ENCODE data around the gene GRHL3.

GRHL3 gene

GRCh38 chr1:24297187-24297851, 21.8 kb upstream of the GRHL3 start:
- H2AFZ ChIP-seq (ENCODE audit: low read depth, low read length) = no peak overlapping the region
- H3K4me3 ChIP-seq (ENCODE audit: low read length) = no peak overlapping the region
- no peaks in the 10 kb centered on the region for H3K4me1 ChIP-seq (ENCODE audit: insufficient read depth, low read length)
- no peaks in the 10 kb centered on the region for H3K36me3 ChIP-seq (ENCODE audit: insufficient read depth, low read length)
- peaks cover 3% of the 10 kb centered on the region for H3K27me3 ChIP-seq (ENCODE audit: insufficient read depth, low read length)
- H3K9me3 ChIP-seq (ENCODE audit: low read length) = no peaks in the 10 kb centered on the region

- Histone ChIP-seq H3K36me3 (ENCODE audit: insufficient read depth, low read length) (no peaks in the 10 kb centered on the region), H3K4me1 (ENCODE audit: insufficient read depth, low read length) (no peaks in the 10 kb centered on the region), H3K9me3 (ENCODE audit: low read length) (no peaks in the 10 kb centered on the region), H3K4me3 (ENCODE audit: low read length) (no peak overlapping the region), H2AFZ (ENCODE audit: low read depth, low read length) (no peak overlapping the region), H3K27me3 (ENCODE audit: insufficient read depth, low read length) (peaks cover 3% of the 10 kb centered on the region)
Measured at GRCh38 chr1:24297852-24298232, 21.3 kb upstream of the GRHL3 start.

GRCh38 chr1:24298606-24299005, 20.6 kb upstream of the GRHL3 start:
- H3K36me3 ChIP-seq (ENCODE audit: insufficient read depth, low read length) = no peaks in the 10 kb centered on the region
- no peaks in the 10 kb centered on the region for H3K9me3 ChIP-seq (ENCODE audit: low read length)
- H2AFZ ChIP-seq (ENCODE audit: low read depth, low read length) = no peak overlapping the region
- peaks cover 3% of the 10 kb centered on the region for H3K27me3 ChIP-seq (ENCODE audit: insufficient read depth, low read length)
- H3K4me3 ChIP-seq (ENCODE audit: low read length) = no peak overlapping the region
- H3K4me1 ChIP-seq (ENCODE audit: insufficient read depth, low read length) = no peaks in the 10 kb centered on the region

- H2AFZ ChIP-seq (ENCODE audit: low read depth, low read length) = no peak overlapping the region
- H3K27me3 ChIP-seq (ENCODE audit: insufficient read depth, low read length) = peaks cover 3% of the 10 kb centered on the region
- no peaks in the 10 kb centered on the region for H3K4me1 ChIP-seq (ENCODE audit: insufficient read depth, low read length)
- no peaks in the 10 kb centered on the region for H3K36me3 ChIP-seq (ENCODE audit: insufficient read depth, low read length)
- H3K4me3 ChIP-seq (ENCODE audit: low read length) = no peak overlapping the region
- H3K9me3 ChIP-seq (ENCODE audit: low read length) = no peaks in the 10 kb centered on the region
Measured at GRCh38 chr1:24299901-24300300, 19.3 kb upstream of the GRHL3 start.

GRCh38 chr1:24300971-24301784, 18.0 kb upstream of the GRHL3 start:
- no peak overlapping the region for H2AFZ ChIP-seq (ENCODE audit: low read depth, low read length)

GRCh38 chr1:24301785-24302175, 17.4 kb upstream of the GRHL3 start:
- Histone ChIP-seq H3K27me3 (ENCODE audit: insufficient read depth, low read length) (no peaks in the 10 kb centered on the region), H3K36me3 (ENCODE audit: insufficient read depth, low read length) (no peaks in the 10 kb centered on the region), H3K4me3 (ENCODE audit: low read length) (no peak overlapping the region), H3K9me3 (ENCODE audit: low read length) (no peaks in the 10 kb centered on the region), H3K4me1 (ENCODE audit: insufficient read depth, low read length) (no peaks in the 10 kb centered on the region), H2AFZ (ENCODE audit: low read depth, low read length) (no peak overlapping the region)

More at GRCh38 chr1:24300971-24301784, 18.0 kb upstream of the GRHL3 start:
- H3K9me3 ChIP-seq (ENCODE audit: low read length) = no peaks in the 10 kb centered on the region
- no peaks in the 10 kb centered on the region for H3K4me1 ChIP-seq (ENCODE audit: insufficient read depth, low read length)
- H3K4me3 ChIP-seq (ENCODE audit: low read length) = no peak overlapping the region
- H3K36me3 ChIP-seq (ENCODE audit: insufficient read depth, low read length) = no peaks in the 10 kb centered on the region
- H3K27me3 ChIP-seq (ENCODE audit: insufficient read depth, low read length) = no peaks in the 10 kb centered on the region

GRCh38 chr1:24302209-24302611, 16.9 kb upstream of the GRHL3 start:
- Histone ChIP-seq H3K36me3 (ENCODE audit: insufficient read depth, low read length) (no peaks in the 10 kb centered on the region), H3K9me3 (ENCODE audit: low read length) (no peaks in the 10 kb centered on the region), H3K4me3 (ENCODE audit: low read length) (no peak overlapping the region), H3K27me3 (ENCODE audit: insufficient read depth, low read length) (no peaks in the 10 kb centered on the region), H3K4me1 (ENCODE audit: insufficient read depth, low read length) (no peaks in the 10 kb centered on the region), H2AFZ (ENCODE audit: low read depth, low read length) (no peak overlapping the region)

GRCh38 chr1:24303600-24303999, 15.6 kb upstream of the GRHL3 start:
- no peaks in the 10 kb centered on the region for H3K4me1 ChIP-seq (ENCODE audit: insufficient read depth, low read length)
- no peaks in the 10 kb centered on the region for H3K9me3 ChIP-seq (ENCODE audit: low read length)
- H3K36me3 ChIP-seq (ENCODE audit: insufficient read depth, low read length) = no peaks in the 10 kb centered on the region
- no peak overlapping the region for H2AFZ ChIP-seq (ENCODE audit: low read depth, low read length)
- H3K27me3 ChIP-seq (ENCODE audit: insufficient read depth, low read length) = no peaks in the 10 kb centered on the region
- H3K4me3 ChIP-seq (ENCODE audit: low read length) = no peak overlapping the region

GRCh38 chr1:24304763-24305162, 14.4 kb upstream of the GRHL3 start:
- Histone ChIP-seq H3K4me3 (ENCODE audit: low read length) (no peak overlapping the region), H3K9me3 (ENCODE audit: low read length) (no peaks in the 10 kb centered on the region), H3K4me1 (ENCODE audit: insufficient read depth, low read length) (no peaks in the 10 kb centered on the region), H2AFZ (ENCODE audit: low read depth, low read length) (no peak overlapping the region), H3K27me3 (ENCODE audit: insufficient read depth, low read length) (no peaks in the 10 kb centered on the region), H3K36me3 (ENCODE audit: insufficient read depth, low read length) (no peaks in the 10 kb centered on the region)

- H3K36me3 ChIP-seq (ENCODE audit: insufficient read depth, low read length) = no peaks in the 10 kb centered on the region
Measured at GRCh38 chr1:24308365-24309015, 10.7 kb upstream of the GRHL3 start.

GRCh38 chr1:24309762-24310485, 9.2 kb upstream of the GRHL3 start:
- no peak overlapping the region for H3K4me3 ChIP-seq (ENCODE audit: low read length)
- peaks cover 6% of the 10 kb centered on the region for H3K27me3 ChIP-seq (ENCODE audit: insufficient read depth, low read length)
- H3K9me3 ChIP-seq (ENCODE audit: low read length) = no peaks in the 10 kb centered on the region
- no peaks in the 10 kb centered on the region for H3K4me1 ChIP-seq (ENCODE audit: insufficient read depth, low read length)
- H2AFZ ChIP-seq (ENCODE audit: low read depth, low read length) = no peak overlapping the region
- no peaks in the 10 kb centered on the region for H3K36me3 ChIP-seq (ENCODE audit: insufficient read depth, low read length)

More at GRCh38 chr1:24308365-24309015, 10.7 kb upstream of the GRHL3 start:
- H3K27me3 ChIP-seq (ENCODE audit: insufficient read depth, low read length) = peaks cover 3% of the 10 kb centered on the region
- H3K4me1 ChIP-seq (ENCODE audit: insufficient read depth, low read length) = no peaks in the 10 kb centered on the region
- no peaks in the 10 kb centered on the region for H3K9me3 ChIP-seq (ENCODE audit: low read length)
- no peak overlapping the region for H2AFZ ChIP-seq (ENCODE audit: low read depth, low read length)
- no peak overlapping the region for H3K4me3 ChIP-seq (ENCODE audit: low read length)

GRCh38 chr1:24311234-24311633, 7.9 kb upstream of the GRHL3 start:
- peaks cover 6% of the 10 kb centered on the region for H3K27me3 ChIP-seq (ENCODE audit: insufficient read depth, low read length)
- no peaks in the 10 kb centered on the region for H3K9me3 ChIP-seq (ENCODE audit: low read length)
- no peaks in the 10 kb centered on the region for H3K36me3 ChIP-seq (ENCODE audit: insufficient read depth, low read length)
- no peak overlapping the region for H3K4me3 ChIP-seq (ENCODE audit: low read length)
- H3K4me1 ChIP-seq (ENCODE audit: insufficient read depth, low read length) = no peaks in the 10 kb centered on the region
- H2AFZ ChIP-seq (ENCODE audit: low read depth, low read length) = no peak overlapping the region

GRCh38 chr1:24311741-24312140, 7.4 kb upstream of the GRHL3 start:
- no peaks in the 10 kb centered on the region for H3K9me3 ChIP-seq (ENCODE audit: low read length)
- H3K4me1 ChIP-seq (ENCODE audit: insufficient read depth, low read length) = no peaks in the 10 kb centered on the region
- H3K4me3 ChIP-seq (ENCODE audit: low read length) = no peak overlapping the region

More at GRCh38 chr1:24311741-24312140, 7.4 kb upstream of the GRHL3 start:
- no peaks in the 10 kb centered on the region for H3K36me3 ChIP-seq (ENCODE audit: insufficient read depth, low read length)
- H3K27me3 ChIP-seq (ENCODE audit: insufficient read depth, low read length) = peaks cover 6% of the 10 kb centered on the region
- H2AFZ ChIP-seq (ENCODE audit: low read depth, low read length) = no peak overlapping the region

Data from neuron (in vitro differentiated cells).